ENCODE results near the gene FBXO24.

DNA sequence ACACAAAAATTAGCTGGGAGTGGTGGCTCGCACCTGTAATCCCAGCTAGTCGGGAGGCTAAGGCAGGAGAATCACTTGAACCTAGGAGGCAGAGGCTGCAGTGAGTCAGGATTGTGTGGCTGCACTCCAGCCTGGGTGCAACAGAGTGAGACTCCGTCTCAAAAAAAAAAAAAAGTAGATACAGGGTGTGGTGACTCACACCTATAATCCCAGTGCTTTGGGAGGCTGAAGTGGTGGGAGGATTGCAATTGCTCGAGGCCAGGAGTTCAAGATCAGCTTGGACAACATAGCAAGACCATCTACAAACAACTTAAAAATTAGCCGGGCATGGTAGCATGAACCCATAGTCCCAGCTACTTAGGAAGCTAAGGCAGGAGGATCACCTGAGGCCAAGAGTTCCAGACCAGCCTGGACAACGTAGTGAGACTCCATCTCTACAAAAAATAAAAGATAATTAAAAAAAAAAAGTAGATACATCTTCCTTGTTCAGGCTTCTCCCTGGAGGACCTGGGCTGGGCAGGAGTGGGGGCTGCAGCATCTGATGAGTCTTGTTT lies 28.3 kb downstream of the FBXO24 start:
- TF ChIP-seq POLR2A (IDR thresholded peaks at IDR 0.05; ENCODE audit: low read length) (no peak), GATA1 (IDR thresholded peaks at IDR 0.05; ENCODE audit: low read depth, low read length) (no peak)
